Pancreas (tissue), 10 donors: Measurements from ENCODE around the gene SH3BP4. TPM values are rescaled to one million over a fixed set of nuclear protein-coding genes. Genes with fewer than 3 reads are reported as not detected.

Experiments
- ATAC-seq, 4 donors: fragments of 200-7000 bp; cut with Tn5 transposase; one replicate each; pipeline versions ENCODE4 v1.8.0 to v1.9.1; 2020; ENCODE audit warnings: mild to moderate bottlenecking in 4 of 4, moderate library complexity in 4 of 4
- DNase-seq, 6 donors: peaks; one replicate each; pipeline ENCODE4 v3.0.0-alpha.2; 2020
- FAIRE-seq: peaks from 2 replicates; lab custom pipeline; 2012; peaks lifted over from hg19 to GRCh38; lab: Jason Lieb, UNC
- H3K27ac ChIP-seq, 4 donors: fragments of 200-600 bp; sonication (generic); 1 replicate in 3 of 4; 2 replicates in 1 of 4; pipeline versions ENCODE4 v1.5.0 to v1.8.0; 2020
- H3K27me3 ChIP-seq, 4 donors: fragments of 200-600 bp; one replicate each; pipeline ENCODE4 v1.8.0; 2021
- H3K36me3 ChIP-seq, 3 donors: fragments of 200-600 bp; sonication (generic) in 1 of 3; one replicate each; pipeline versions ENCODE4 v1.5.0 to v1.8.0; 2020 to 2021
- H3K4me1 ChIP-seq, 3 donors: fragments of 200-600 bp; one replicate each; pipeline ENCODE4 v1.8.0; 2021
- H3K4me3 ChIP-seq, 4 donors: fragments of 200-600 bp; sonication (generic) in 2 of 4; one replicate each; pipeline versions ENCODE4 v1.5.0 to v1.8.0; 2020 to 2021
- H3K9me3 ChIP-seq, 4 donors: fragments of 200-600 bp; one replicate each; pipeline ENCODE4 v1.8.0; 2021
- WGBS, 2 donors: extraction: QIAGEN DNeasy Blood & Tissue Kit; methylation state at CpG; one replicate each; pipeline ENCODE4 v1.1.7; 2013; 5-methylcytosine and 5-hydroxymethylcytosine counted together
- intact Hi-C, 3 donors: fragments of 100-400 bp; cut with DNase I; formaldehyde crosslinking; loops; one replicate each; pipeline versions ENCODE4 v1.11.1 to v1.14.2; 2022
- polyA plus RNA-seq, 2 donors: library from polyadenylated mRNA; stranded (reverse); fragments of 200-250 nt; gene quantifications; one replicate each; pipeline ENCODE4 v1.2.3, GENCODE V29; 2013
- total RNA-seq, 6 donors: library from RNA; stranded (reverse); fragmentation: NEBNext Ultra II Directional in 4 of 6; extraction: Animal tissue kit (Norgen Biotek cat#: 25700) in 4 of 6; gene quantifications; one replicate each; pipeline versions ENCODE4 v1.2.1 to v1.2.4, GENCODE V29; 2021 to 2023
- TF ChIP-seq, protein P1 (sequence below), 4 donors: fragments of 200-600 bp; sonication (generic) in 3 of 4; IDR thresholded peaks; one replicate each; pipeline versions ENCODE4 v1.5.0 to v1.8.0; 2021; ENCODE audit warnings: antibody characterized with exemption in 4 of 4
- donor health status: healthy with polysubstance abuse.
- donor health status: DM: no; HTN: no; CAD: no; lungs with moderate emphysema.
- donor health status: DM: no; HTN: no; CAD: no.
- donor health status: control.
- donor health status: control.
- donor health status: Bipolar disorder and iron deficiency.
- donor health status: DM: yes; HTN: yes; CAD: no.
- donor health status: DM: no; HTN: no; CAD: no.
- donor health status: DM: no; HTN: no; CAD: no.
- donor health status: DM: yes; HTN: yes; CAD: no.

SH3BP4 gene
- total and polyA plus RNA-seq, 8 donors, result 20.5 to 99.7 (median 62.8) TPM

DNA sequence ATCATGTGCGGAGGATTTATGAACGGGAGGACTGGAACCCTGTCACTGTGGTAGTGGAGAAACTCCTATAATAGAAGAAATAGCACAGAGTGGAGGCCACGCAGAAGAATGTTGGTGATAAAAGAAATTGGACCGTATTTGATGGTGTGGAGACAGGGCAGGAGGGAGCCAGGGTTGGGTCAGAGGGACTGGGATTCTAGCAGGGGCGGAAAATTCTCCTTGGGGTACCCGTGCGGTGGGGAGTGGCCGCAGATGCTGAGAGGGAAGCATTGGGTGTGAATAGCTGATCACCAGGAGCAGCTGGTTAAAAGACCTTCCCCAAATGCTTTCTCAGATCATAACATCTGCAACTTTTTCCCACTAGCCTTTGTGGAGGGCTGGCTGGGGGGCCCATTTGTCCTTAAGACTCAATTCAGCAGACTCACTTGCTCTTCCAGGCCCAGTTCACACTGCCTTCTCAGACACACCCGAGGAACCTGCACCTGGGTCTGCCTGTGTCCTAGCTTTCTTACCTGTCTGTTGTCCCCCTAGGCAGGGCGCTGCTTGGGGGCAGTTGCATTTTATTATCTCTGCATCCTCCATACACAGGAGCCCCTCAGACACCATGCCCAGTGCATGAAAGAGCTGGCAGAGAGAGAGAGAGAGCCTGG is 7.1 kb downstream of the SH3BP4 start:
- DNase-seq (peak in 1 of 6 donors; percentile 9), FAIRE-seq (no peak), ATAC-seq (no peak)
- H3K9me3 ChIP-seq, result no peaks in the 10 kb centered on the region
- H3K4me1 ChIP-seq, result peaks cover 28 to 37% (median 33%) of the 10 kb centered on the region in 3 donors
- H3K4me3 ChIP-seq, result no peak overlapping the region
- TF ChIP-seq, protein P1, sequence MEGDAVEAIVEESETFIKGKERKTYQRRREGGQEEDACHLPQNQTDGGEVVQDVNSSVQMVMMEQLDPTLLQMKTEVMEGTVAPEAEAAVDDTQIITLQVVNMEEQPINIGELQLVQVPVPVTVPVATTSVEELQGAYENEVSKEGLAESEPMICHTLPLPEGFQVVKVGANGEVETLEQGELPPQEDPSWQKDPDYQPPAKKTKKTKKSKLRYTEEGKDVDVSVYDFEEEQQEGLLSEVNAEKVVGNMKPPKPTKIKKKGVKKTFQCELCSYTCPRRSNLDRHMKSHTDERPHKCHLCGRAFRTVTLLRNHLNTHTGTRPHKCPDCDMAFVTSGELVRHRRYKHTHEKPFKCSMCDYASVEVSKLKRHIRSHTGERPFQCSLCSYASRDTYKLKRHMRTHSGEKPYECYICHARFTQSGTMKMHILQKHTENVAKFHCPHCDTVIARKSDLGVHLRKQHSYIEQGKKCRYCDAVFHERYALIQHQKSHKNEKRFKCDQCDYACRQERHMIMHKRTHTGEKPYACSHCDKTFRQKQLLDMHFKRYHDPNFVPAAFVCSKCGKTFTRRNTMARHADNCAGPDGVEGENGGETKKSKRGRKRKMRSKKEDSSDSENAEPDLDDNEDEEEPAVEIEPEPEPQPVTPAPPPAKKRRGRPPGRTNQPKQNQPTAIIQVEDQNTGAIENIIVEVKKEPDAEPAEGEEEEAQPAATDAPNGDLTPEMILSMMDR (IDR thresholded peaks at IDR 0.05), result no peak
- no peaks in the 10 kb centered on the region for H3K36me3 ChIP-seq
- H3K27me3 ChIP-seq, result no peaks in the 10 kb centered on the region
- 69 to 74% methylated on average over 10 of the region's 10 CpGs for WGBS, 2 donors
- H3K27ac ChIP-seq, result no peak overlapping the region
- intact Hi-C loops, result loop anchor here in 1 of 3 donors (10.0 kb wide), 1 partner anchor 86 kb away; no protein-coding TSS in a partner anchor

DNA sequence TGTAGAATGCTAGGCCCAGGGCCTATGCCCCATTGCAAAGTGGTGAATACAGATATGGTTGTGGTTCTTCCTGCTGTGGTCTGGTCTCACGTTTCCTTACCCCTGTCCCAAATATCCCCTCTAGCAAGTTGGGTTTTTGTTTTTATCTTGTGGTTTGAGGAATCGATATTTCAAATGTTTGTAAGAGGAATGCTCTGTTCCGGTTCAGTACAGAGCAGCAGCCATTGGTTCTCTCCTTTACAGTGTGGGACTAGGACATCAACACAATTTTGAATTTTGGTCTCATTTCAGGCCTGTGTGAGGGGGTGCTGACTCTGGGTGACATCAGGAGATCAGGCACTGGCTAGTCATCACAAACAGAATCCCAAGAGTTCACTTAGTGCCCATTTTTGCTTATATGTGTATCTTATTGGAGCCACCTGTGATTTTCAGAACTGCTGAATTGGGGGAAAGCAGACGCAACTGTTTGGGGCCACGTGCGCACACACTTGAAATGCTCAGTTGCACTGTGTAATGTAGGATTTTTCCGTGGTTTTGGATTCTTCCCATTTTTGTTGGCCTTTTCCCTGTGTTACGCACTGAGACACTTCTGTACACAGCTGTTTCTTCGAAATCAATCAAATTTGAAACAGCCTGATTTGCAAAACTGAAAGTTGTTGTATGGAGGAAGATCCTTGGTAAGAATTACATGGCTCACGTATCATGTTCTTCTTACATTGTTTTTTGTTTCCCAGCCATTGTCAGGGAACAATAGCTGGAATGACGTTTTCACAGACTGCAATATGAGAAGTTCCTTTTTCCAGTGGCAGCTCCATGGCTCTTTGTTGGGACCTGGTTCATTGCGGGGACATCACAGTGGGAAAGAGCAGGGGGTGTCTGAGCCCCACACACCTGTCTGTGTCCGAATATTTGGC is 8.6 kb downstream of the SH3BP4 start:
- H3K27ac ChIP-seq, result peak overlapping the region in 2 of 4 donors; percentile 18 to 30
- no peak for ATAC-seq
- no peaks in the 10 kb centered on the region for H3K9me3 ChIP-seq
- peaks cover 28 to 35% (median 30%) of the 10 kb centered on the region in 3 donors for H3K4me1 ChIP-seq
- WGBS, 2 donors, result 60 to 62% methylated on average over 13 of the region's 13 CpGs
- no peak overlapping the region for H3K4me3 ChIP-seq
- no peaks in the 10 kb centered on the region for H3K36me3 ChIP-seq
- FAIRE-seq, result no peak
- intact Hi-C loops, result no loop called here
- TF ChIP-seq, protein P1 (IDR thresholded peaks at IDR 0.05), result no peak
- DNase-seq, result peak in 2 of 6 donors; percentile 5 to 15
- no peaks in the 10 kb centered on the region for H3K27me3 ChIP-seq

DNA sequence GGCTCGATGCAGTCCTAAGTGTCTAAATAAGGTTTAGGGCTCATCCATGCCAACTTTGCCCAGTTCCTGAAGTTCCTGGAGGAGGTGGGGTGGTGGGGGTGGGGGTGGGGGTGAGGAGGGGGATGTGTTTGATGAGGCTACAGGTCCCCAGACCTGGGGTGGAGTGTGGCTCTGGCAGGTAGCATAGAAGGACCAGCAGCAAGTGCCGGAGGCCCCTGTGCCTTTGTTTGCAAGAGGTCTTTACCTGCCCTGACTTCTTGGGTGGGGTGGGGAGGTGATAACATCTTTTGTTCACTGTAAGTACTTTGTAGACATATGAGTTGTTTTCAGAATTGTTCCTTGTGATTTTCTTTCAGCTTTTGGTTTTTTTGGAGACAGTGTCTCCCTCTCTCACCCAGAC is 10.0 kb downstream of the SH3BP4 start:
- no peaks in the 10 kb centered on the region for H3K9me3 ChIP-seq
- ATAC-seq (no peak), FAIRE-seq (no peak), DNase-seq (peak in 1 of 6 donors; percentile 7)
- H3K36me3 ChIP-seq, result no peaks in the 10 kb centered on the region
- no peaks in the 10 kb centered on the region for H3K27me3 ChIP-seq
- no peak overlapping the region for H3K27ac ChIP-seq
- H3K4me1 ChIP-seq, result peaks cover 21 to 29% (median 26%) of the 10 kb centered on the region in 3 donors
- H3K4me3 ChIP-seq, result no peak overlapping the region
- TF ChIP-seq, protein P1 (IDR thresholded peaks at IDR 0.05), result no peak
- WGBS, 2 donors, result 86 to 88% methylated on average over 2 of the region's 2 CpGs
- intact Hi-C loops, result no loop called here

DNA sequence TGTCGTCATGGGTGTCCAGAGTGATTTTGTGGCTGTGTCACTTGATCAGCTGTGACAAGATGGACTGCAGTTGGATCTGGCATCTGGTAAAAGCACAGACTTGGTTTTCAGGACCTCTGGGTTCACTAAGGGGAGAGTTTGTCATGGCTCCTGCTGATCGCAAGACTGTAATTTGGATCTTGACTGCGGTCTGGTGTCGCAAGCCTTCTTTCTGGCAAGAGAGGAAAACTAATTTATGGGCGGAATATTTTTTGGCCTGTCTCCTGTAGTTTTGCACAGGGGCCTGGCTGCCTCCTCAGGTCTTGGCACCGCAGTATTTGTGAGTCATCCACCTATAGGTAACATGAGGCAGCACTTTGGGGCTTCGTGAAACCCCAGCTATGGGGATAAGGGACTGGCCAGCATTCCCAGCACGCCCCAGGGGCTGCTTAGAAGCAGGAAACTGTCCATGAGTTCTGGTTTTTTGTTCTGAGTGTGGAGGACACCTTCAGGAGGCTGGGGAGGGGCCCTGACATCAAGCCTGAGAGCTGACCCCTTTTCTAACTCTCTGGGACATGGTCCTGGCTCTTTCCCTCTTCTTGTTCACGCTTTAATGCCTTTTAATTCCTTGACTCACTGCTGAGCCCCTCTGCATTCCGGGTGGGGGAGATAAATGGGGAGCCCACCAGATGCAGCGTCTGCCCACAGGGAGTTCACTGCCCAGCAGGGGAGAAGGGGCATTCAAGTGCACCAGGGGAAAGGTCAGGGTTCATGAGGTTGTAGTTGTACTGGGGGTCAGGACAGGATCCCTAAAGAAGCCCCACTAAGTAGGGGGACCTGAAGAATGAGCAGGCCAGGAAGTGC is 12.2 kb downstream of the SH3BP4 start:
- no peaks in the 10 kb centered on the region for H3K36me3 ChIP-seq
- H3K27ac ChIP-seq, result peak overlapping the region in 2 of 4 donors; percentile 38 to 62
- ATAC-seq (peak; percentile 55 to 75 (median 65)), FAIRE-seq (no peak), DNase-seq (peak in 1 of 6 donors; percentile 63)
- peaks cover 25 to 40% (median 37%) of the 10 kb centered on the region in 3 donors for H3K4me1 ChIP-seq
- no peak overlapping the region for H3K4me3 ChIP-seq
- 49 to 54% methylated on average over 11 of the region's 11 CpGs for WGBS, 2 donors
- TF ChIP-seq, protein P1 (IDR thresholded peaks at IDR 0.05), result no peak
- no peaks in the 10 kb centered on the region for H3K9me3 ChIP-seq
- no peaks in the 10 kb centered on the region for H3K27me3 ChIP-seq
- intact Hi-C loops, result no loop called here
